Cardiac muscle cell (in vitro differentiated cells and primary cell): ENCODE data around the gene RCL1. TPM values are rescaled to one million over a fixed set of nuclear protein-coding genes. Genes with fewer than 3 reads are reported as not detected.

Source experiments
- DNase-seq, 2 donors: peaks; one replicate each; pipeline versions ENCODE4 v3.0.0 to v3.0.0-alpha.2; 2010 to 2017; ENCODE audit warnings: low read depth in 1 of 2, low spot score in 1 of 2
- H3K27ac ChIP-seq: fragments of 200-600 bp; sonication (generic); 2 replicates; pipeline ENCODE4 v1.5.1; 2016
- H3K27me3 ChIP-seq: fragments of 200-600 bp; sonication (generic); 2 replicates; pipeline ENCODE4 v1.6.0; 2016; ENCODE audit warnings: control low read depth
- H3K36me3 ChIP-seq: fragments of 200-600 bp; sonication (generic); 2 replicates; pipeline ENCODE4 v1.5.1; 2016; ENCODE audit warnings: control low read depth
- H3K4me1 ChIP-seq: fragments of 200-600 bp; sonication (generic); 2 replicates; pipeline ENCODE4 v1.8.1; 2017; ENCODE audit warnings: low read depth, mild to moderate bottlenecking, mixed run types
- H3K4me3 ChIP-seq: fragments of 200-600 bp; sonication (generic); 2 replicates; pipeline ENCODE4 v1.5.1; 2016; ENCODE audit warnings: mild to moderate bottlenecking
- H3K9me3 ChIP-seq: fragments of 200-600 bp; sonication (generic); 2 replicates; pipeline ENCODE4 v1.5.1; 2017; ENCODE audit warnings: low read depth, mild to moderate bottlenecking, control low read depth
- CTCF ChIP-seq: IDR thresholded peaks from 2 replicates; pipeline ENCODE4 v1.5.1; 2012; ENCODE audit warnings: low read depth, mild to moderate bottlenecking, low read length
- polyA plus RNA-seq: library from polyadenylated mRNA; unstranded; fragments of >200 nt; fragmentation: Nextera tagmentation; extraction: Ambion mirVana; gene quantifications from 2 replicates; pipeline ENCODE4 v1.2.1, GENCODE V29; 2016
- total RNA-seq: library from RNA; depleted of rRNA; stranded (reverse); fragments of >200 nt; gene quantifications from 2 replicates; pipeline ENCODE4 v1.2.3, GENCODE V29; 2016

The RCL1 gene
- total and polyA plus RNA-seq, 2 experiments from 2014 or later: 15.1 to 17.9 TPM

GRCh38 chr9:4811824-4812223 lies 19.1 kb downstream of the RCL1 start:
- no peaks in the 10 kb centered on the region for H3K36me3 ChIP-seq
- no peak overlapping the region for H3K27ac ChIP-seq
- no peak for DNase-seq
- TF ChIP-seq CTCF: no peak
- H3K4me3 ChIP-seq: no peak overlapping the region
- H3K9me3 ChIP-seq: no peaks in the 10 kb centered on the region
- H3K4me1 ChIP-seq: no peaks in the 10 kb centered on the region
- no peaks in the 10 kb centered on the region for H3K27me3 ChIP-seq

- Histone ChIP-seq H3K36me3 (no peaks in the 10 kb centered on the region), H3K9me3 (no peaks in the 10 kb centered on the region), H3K4me3 (no peak overlapping the region), H3K27ac (no peak overlapping the region), H3K27me3 (no peaks in the 10 kb centered on the region), H3K4me1 (no peaks in the 10 kb centered on the region)
- no peak for DNase-seq
- TF ChIP-seq CTCF: no peak
These were observed 20.1 kb downstream of the RCL1 start for GRCh38 chr9:4812858-4813257.

GRCh38 chr9:4814913-4815312 lies 22.2 kb downstream of the RCL1 start:
- no peaks in the 10 kb centered on the region for H3K27me3 ChIP-seq
- no peak for DNase-seq
- H3K27ac ChIP-seq: no peak overlapping the region
- H3K4me3 ChIP-seq: no peak overlapping the region
- H3K36me3 ChIP-seq: no peaks in the 10 kb centered on the region
- H3K9me3 ChIP-seq: no peaks in the 10 kb centered on the region
- H3K4me1 ChIP-seq: no peaks in the 10 kb centered on the region
- TF ChIP-seq CTCF: no peak

GRCh38 chr9:4815381-4815956 lies 22.7 kb downstream of the RCL1 start:
- Histone ChIP-seq H3K4me3 (no peak overlapping the region), H3K4me1 (no peaks in the 10 kb centered on the region), H3K27ac (no peak overlapping the region), H3K27me3 (no peaks in the 10 kb centered on the region), H3K36me3 (no peaks in the 10 kb centered on the region), H3K9me3 (no peaks in the 10 kb centered on the region)
- DNase-seq: no peak
- TF ChIP-seq CTCF: no peak

GRCh38 chr9:4820168-4820567 lies 27.4 kb downstream of the RCL1 start:
- Histone ChIP-seq H3K36me3 (no peaks in the 10 kb centered on the region), H3K9me3 (no peaks in the 10 kb centered on the region), H3K4me3 (no peak overlapping the region), H3K27me3 (no peaks in the 10 kb centered on the region), H3K4me1 (no peaks in the 10 kb centered on the region), H3K27ac (no peak overlapping the region)
- DNase-seq: no peak
- no peak for TF ChIP-seq CTCF

GRCh38 chr9:4821133-4821532 lies 28.4 kb downstream of the RCL1 start:
- no peak overlapping the region for H3K4me3 ChIP-seq
- H3K4me1 ChIP-seq: no peaks in the 10 kb centered on the region
- no peak for TF ChIP-seq CTCF

More at GRCh38 chr9:4821133-4821532, 28.4 kb downstream of the RCL1 start:
- no peak overlapping the region for H3K27ac ChIP-seq
- H3K9me3 ChIP-seq: no peaks in the 10 kb centered on the region
- H3K27me3 ChIP-seq: no peaks in the 10 kb centered on the region
- no peaks in the 10 kb centered on the region for H3K36me3 ChIP-seq
- no peak for DNase-seq
